SH-SY5Y (cell line): ENCODE data around the gene RBM17.

Experiments
- GATA2 ChIP-seq: IDR thresholded peaks from 2 replicates; pipeline ENCODE4 v1.6.1; 2011; ENCODE audit warnings: mild to moderate bottlenecking, low read depth, low read length
- GATA3 ChIP-seq: IDR thresholded peaks from 2 replicates; pipeline ENCODE4 v1.6.1; 2011; ENCODE audit warnings: low read depth, mild to moderate bottlenecking, low read length, moderate library complexity

DNA sequence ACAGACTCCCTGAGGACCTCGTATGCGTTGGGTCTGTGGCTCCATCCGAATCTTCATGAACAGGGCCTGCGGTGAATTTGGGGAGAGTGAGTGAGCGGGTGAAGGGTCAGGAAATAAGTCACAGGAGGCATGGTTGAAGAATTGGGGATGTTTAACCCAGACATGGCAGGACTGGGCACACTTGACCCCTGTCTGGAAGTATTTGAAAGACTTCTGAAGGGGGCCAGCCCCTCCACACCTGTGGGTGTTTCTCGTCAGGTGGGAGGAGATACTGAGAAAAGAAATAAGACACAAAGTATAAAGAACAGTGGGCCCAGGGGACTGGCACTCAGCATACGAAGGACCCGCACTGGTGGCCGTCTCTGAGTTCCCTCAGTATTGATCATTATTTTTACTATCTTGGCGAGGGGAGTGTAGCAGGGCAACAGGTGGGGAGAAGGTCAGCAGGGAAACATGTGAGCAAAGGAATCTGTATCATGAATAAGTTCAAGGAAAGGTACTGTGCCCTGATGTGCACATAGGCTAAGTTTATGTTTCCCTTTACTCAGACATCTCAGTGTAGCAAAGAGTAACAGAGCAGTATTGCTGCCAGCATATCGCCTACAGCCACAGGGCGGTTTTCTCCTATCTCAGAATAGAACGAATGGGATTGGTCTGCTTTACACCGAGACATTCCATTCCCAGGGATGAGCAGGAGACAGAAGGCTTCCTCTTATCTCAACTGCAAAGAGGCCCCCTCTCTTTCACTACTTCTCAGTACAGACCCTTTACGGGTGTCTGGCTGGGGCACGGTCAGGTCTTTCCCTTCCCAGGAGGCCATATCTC lies 75.6 kb downstream of the RBM17 start:
- TF ChIP-seq GATA2 (no peak), GATA3 (no peak)
